Mesothelial cell of epicardium (in vitro differentiated cells): Measurements from ENCODE around the gene SFSWAP. TPM values are rescaled to one million over a fixed set of nuclear protein-coding genes. Genes with fewer than 3 reads are reported as not detected.

ENCODE experiments used
- DNase-seq, 2 experiments: peaks; one replicate each; pipeline ENCODE4 v3.0.0; 2021; ENCODE audit warnings: low spot score in 2 of 2; ENCODE audit not compliant: unreplicated experiment in 2 of 2
- H3K27ac Mint-ChIP-seq: 2 replicates; pipeline ENCODE4 v1.8.0; 2021; ENCODE audit warnings: mixed read lengths
- H3K27me3 Mint-ChIP-seq: 2 replicates; pipeline ENCODE4 v1.8.0; 2021; ENCODE audit warnings: low read depth, mixed read lengths
- H3K36me3 Mint-ChIP-seq: 2 replicates; pipeline ENCODE4 v1.8.0; 2021; ENCODE audit warnings: mixed read lengths
- H3K4me1 Mint-ChIP-seq: 2 replicates; pipeline ENCODE4 v1.8.0; 2021; ENCODE audit warnings: mixed read lengths
- H3K4me3 Mint-ChIP-seq: 2 replicates; pipeline ENCODE4 v1.8.0; 2021; ENCODE audit warnings: mild to moderate bottlenecking, moderate library complexity, mixed read lengths
- H3K9me3 Mint-ChIP-seq: 2 replicates; pipeline ENCODE4 v1.8.0; 2021; ENCODE audit warnings: mixed read lengths
- CTCF ChIP-seq: fragments of 200-600 bp; sonication (generic); IDR thresholded peaks from one replicate; pipeline ENCODE4 v1.5.0; 2021; ENCODE audit warnings: antibody characterized with exemption; ENCODE audit not compliant: unreplicated experiment
- total RNA-seq: library from RNA; stranded (reverse); gene quantifications from 3 replicates; pipeline ENCODE4 v1.2.1, GENCODE V29; 2021

Gene SFSWAP
- total RNA-seq, 1 donor from 2014 or later: 73.0 TPM

GRCh38 chr12:131830335-131830913, 119.5 kb downstream of the SFSWAP start:
- H3K9me3 Mint-ChIP-seq: no peaks in the 10 kb centered on the region
- peak in 1 of 2 experiments; percentile 77 for DNase-seq
- no peaks in the 10 kb centered on the region for H3K36me3 Mint-ChIP-seq
- peaks cover 9% of the 10 kb centered on the region for H3K4me1 Mint-ChIP-seq
- peaks cover 58% of the 10 kb centered on the region for H3K27me3 Mint-ChIP-seq
- TF ChIP-seq CTCF: no peak
- H3K4me3 Mint-ChIP-seq: peak overlapping the region; percentile 68
- H3K27ac Mint-ChIP-seq: no peak overlapping the region

- Mint-ChIP-seq H3K27me3 (peaks cover 52% of the 10 kb centered on the region), H3K4me1 (peaks cover 9% of the 10 kb centered on the region), H3K9me3 (no peaks in the 10 kb centered on the region), H3K4me3 (peak overlapping the region; percentile 68), H3K27ac (no peak overlapping the region), H3K36me3 (no peaks in the 10 kb centered on the region)
- TF ChIP-seq CTCF: no peak
- no peak for DNase-seq
These were observed 120.2 kb downstream of the SFSWAP start for GRCh38 chr12:131830914-131831571.

- no peak for DNase-seq
- H3K36me3 Mint-ChIP-seq: no peaks in the 10 kb centered on the region
- TF ChIP-seq CTCF: no peak
- peaks cover 9% of the 10 kb centered on the region for H3K4me1 Mint-ChIP-seq
- H3K27ac Mint-ChIP-seq: no peak overlapping the region
- no peak overlapping the region for H3K4me3 Mint-ChIP-seq
- peaks cover 46% of the 10 kb centered on the region for H3K27me3 Mint-ChIP-seq
- H3K9me3 Mint-ChIP-seq: no peaks in the 10 kb centered on the region
These were observed 120.7 kb downstream of the SFSWAP start for GRCh38 chr12:131831635-131832041.

GRCh38 chr12:131832321-131833231, 121.7 kb downstream of the SFSWAP start:
- Mint-ChIP-seq H3K27ac (no peak overlapping the region), H3K36me3 (no peaks in the 10 kb centered on the region)
- DNase-seq: no peak

More at GRCh38 chr12:131832321-131833231, 121.7 kb downstream of the SFSWAP start:
- Mint-ChIP-seq H3K27me3 (peaks cover 38% of the 10 kb centered on the region), H3K4me1 (peaks cover 9% of the 10 kb centered on the region), H3K4me3 (no peak overlapping the region), H3K9me3 (no peaks in the 10 kb centered on the region)
- TF ChIP-seq CTCF: no peak
